Astrocyte (in vitro differentiated cells and primary cell): ENCODE data around the gene THRAP3. TPM values are rescaled to one million over a fixed set of nuclear protein-coding genes. Genes with fewer than 3 reads are reported as not detected.

Source experiments
- DNase-seq: peaks from one replicate; pipeline ENCODE4 v3.0.0-alpha.2; 2010; ENCODE audit warnings: low read depth
- FAIRE-seq: peaks from 2 replicates; lab custom pipeline; 2011; peaks lifted over from hg19 to GRCh38; lab: Jason Lieb, UNC
- H2AFZ ChIP-seq: 2 replicates; pipeline ENCODE4 v1.6.0; 2012; ENCODE audit warnings: low read depth, low read length, inconsistent platforms
- H3K27ac ChIP-seq: 2 replicates; pipeline ENCODE4 v1.5.1; 2011; ENCODE audit warnings: low read depth, low read length, inconsistent platforms
- H3K27me3 ChIP-seq: 2 replicates; pipeline ENCODE4 v1.6.0; 2011; ENCODE audit warnings: low read length, inconsistent platforms; ENCODE audit not compliant: insufficient read depth
- H3K36me3 ChIP-seq: 2 replicates; pipeline ENCODE4 v1.5.1; 2011; ENCODE audit warnings: low read length, inconsistent platforms; ENCODE audit not compliant: insufficient read depth
- H3K4me1 ChIP-seq: 2 replicates; pipeline ENCODE4 v1.5.1; 2011; ENCODE audit warnings: low read length, inconsistent platforms; ENCODE audit not compliant: insufficient read depth
- H3K4me2 ChIP-seq: 2 replicates; pipeline ENCODE4 v1.6.0; 2012; ENCODE audit warnings: low read length, inconsistent platforms
- H3K4me3 ChIP-seq: 2 replicates; pipeline ENCODE4 v1.5.1; 2011; ENCODE audit warnings: low read depth, mild to moderate bottlenecking, low read length, inconsistent platforms; ENCODE audit not compliant: insufficient read depth
- H3K79me2 ChIP-seq: 2 replicates; pipeline ENCODE4 v1.6.0; 2012; ENCODE audit warnings: mild to moderate bottlenecking, low read length, inconsistent platforms; ENCODE audit not compliant: insufficient read depth
- H3K9ac ChIP-seq: 2 replicates; pipeline ENCODE4 v1.6.0; 2012; ENCODE audit warnings: mild to moderate bottlenecking, low read length, inconsistent platforms
- H3K9me3 ChIP-seq: 2 replicates; pipeline ENCODE4 v1.5.1; 2012; ENCODE audit warnings: low read depth, mild to moderate bottlenecking, low read length, inconsistent platforms; ENCODE audit not compliant: insufficient read depth
- H4K20me1 ChIP-seq: 2 replicates; pipeline ENCODE4 v1.6.0; 2012; ENCODE audit warnings: low read length, inconsistent platforms; ENCODE audit not compliant: insufficient read depth
- H3K27ac Mint-ChIP-seq: one replicate; pipeline ENCODE4 v1.8.0; 2021; ENCODE audit warnings: mild to moderate bottlenecking, mixed read lengths; ENCODE audit not compliant: unreplicated experiment
- H3K27me3 Mint-ChIP-seq: one replicate; pipeline ENCODE4 v1.8.0; 2021; ENCODE audit warnings: low read depth, mixed read lengths; ENCODE audit not compliant: unreplicated experiment
- H3K36me3 Mint-ChIP-seq: one replicate; pipeline ENCODE4 v1.8.0; 2021; ENCODE audit warnings: low read depth, mixed read lengths; ENCODE audit not compliant: unreplicated experiment
- H3K4me1 Mint-ChIP-seq: one replicate; pipeline ENCODE4 v1.8.0; 2021; ENCODE audit warnings: low read depth, mixed read lengths; ENCODE audit not compliant: unreplicated experiment
- H3K4me3 Mint-ChIP-seq: one replicate; pipeline ENCODE4 v1.8.0; 2021; ENCODE audit warnings: mild to moderate bottlenecking, moderate library complexity, mixed read lengths; ENCODE audit not compliant: unreplicated experiment
- H3K9me3 Mint-ChIP-seq: one replicate; pipeline ENCODE4 v1.8.0; 2021; ENCODE audit warnings: mild to moderate bottlenecking, mixed read lengths; ENCODE audit not compliant: unreplicated experiment
- EZH2 ChIP-seq: IDR thresholded peaks from 2 replicates; pipeline ENCODE4 v1.6.1; 2012; ENCODE audit warnings: mild to moderate bottlenecking, low read length, inconsistent platforms; ENCODE audit not compliant: insufficient read depth
- total RNA-seq: library from RNA; stranded (reverse); gene quantifications from 2 replicates; pipeline ENCODE4 v1.2.1, GENCODE V29; 2021
- TF ChIP-seq, protein P1 (sequence below): IDR thresholded peaks from 2 replicates; pipeline ENCODE4 v1.5.1; 2011; ENCODE audit warnings: low read depth, mild to moderate bottlenecking, inconsistent platforms, low read length, moderate library complexity; ENCODE audit not compliant: insufficient read depth

Gene THRAP3
- total RNA-seq, 1 donor from 2014 or later: 109 TPM

DNA sequence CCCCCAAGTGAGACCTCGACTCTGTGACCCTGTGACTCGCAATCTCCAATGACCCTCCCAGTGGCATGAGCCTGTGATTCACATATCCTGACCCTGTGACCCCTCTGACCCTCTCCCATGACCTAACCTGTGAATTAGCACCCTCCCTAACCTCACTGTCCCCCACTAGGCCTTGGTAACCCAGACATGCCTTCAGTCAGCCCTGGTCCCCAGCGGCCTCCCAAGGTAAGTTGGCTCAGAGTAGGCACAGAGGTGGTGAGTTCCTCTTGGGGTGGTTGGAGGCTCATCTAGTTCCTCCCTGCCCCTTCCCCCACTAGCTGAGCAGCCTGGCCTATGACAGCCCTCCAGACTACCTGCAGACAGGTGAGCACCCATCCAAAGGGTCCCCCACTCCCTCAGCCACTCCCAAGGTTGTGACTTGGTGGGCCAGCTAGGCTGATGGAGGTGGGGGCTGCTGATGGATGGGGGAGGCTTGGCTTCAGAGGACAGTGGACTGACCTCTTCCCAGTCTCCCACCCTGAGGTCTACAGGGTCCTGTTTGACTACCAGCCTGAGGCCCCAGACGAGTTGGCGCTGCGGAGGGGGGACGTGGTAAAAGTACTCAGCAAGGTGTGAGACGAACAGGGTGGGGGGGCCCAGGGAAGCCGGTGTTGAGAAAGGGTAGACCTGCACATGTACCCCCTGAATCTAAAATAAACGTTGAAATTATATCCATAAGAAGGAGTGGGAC is 83.5 kb downstream of the THRAP3 start:
- H3K9ac ChIP-seq: peak overlapping the region; percentile 81
- DNase-seq: no peak
- H3K27ac ChIP-seq: no peak overlapping the region

DNA sequence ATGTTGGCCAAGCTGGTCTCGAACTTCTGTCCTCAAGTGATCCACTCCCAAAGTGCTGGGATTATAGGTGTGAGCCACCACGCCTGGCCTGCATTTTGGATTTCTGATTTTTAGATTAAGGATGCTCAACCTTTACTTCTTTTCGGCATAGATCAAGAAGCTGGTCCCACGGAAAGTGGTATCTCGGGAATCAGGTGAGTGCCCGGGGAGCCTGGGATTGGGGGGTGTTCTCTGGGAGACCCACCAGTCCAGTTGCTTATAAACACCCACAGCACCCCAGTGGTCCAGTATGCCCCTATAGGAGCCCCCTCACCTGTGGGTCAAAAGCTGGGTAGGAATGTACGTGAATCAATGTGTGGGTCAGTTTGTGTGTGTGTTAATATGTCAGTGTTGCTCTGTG is 85.2 kb downstream of the THRAP3 start:
- TF ChIP-seq, protein P1, sequence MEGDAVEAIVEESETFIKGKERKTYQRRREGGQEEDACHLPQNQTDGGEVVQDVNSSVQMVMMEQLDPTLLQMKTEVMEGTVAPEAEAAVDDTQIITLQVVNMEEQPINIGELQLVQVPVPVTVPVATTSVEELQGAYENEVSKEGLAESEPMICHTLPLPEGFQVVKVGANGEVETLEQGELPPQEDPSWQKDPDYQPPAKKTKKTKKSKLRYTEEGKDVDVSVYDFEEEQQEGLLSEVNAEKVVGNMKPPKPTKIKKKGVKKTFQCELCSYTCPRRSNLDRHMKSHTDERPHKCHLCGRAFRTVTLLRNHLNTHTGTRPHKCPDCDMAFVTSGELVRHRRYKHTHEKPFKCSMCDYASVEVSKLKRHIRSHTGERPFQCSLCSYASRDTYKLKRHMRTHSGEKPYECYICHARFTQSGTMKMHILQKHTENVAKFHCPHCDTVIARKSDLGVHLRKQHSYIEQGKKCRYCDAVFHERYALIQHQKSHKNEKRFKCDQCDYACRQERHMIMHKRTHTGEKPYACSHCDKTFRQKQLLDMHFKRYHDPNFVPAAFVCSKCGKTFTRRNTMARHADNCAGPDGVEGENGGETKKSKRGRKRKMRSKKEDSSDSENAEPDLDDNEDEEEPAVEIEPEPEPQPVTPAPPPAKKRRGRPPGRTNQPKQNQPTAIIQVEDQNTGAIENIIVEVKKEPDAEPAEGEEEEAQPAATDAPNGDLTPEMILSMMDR: no peak
- TF ChIP-seq EZH2: no peak
- Histone ChIP-seq H3K79me2 (peaks cover 6% of the 10 kb centered on the region), H2AFZ (no peak overlapping the region), H3K4me2 (no peak overlapping the region), H3K4me1 (peaks cover 18% of the 10 kb centered on the region), H3K9me3 (no peaks in the 10 kb centered on the region), H3K36me3 (no peaks in the 10 kb centered on the region), H3K27me3 (no peaks in the 10 kb centered on the region), H4K20me1 (peaks cover 13% of the 10 kb centered on the region), H3K4me3 (no peak overlapping the region), H3K9ac (no peak overlapping the region), H3K27ac (no peak overlapping the region)
- Mint-ChIP-seq H3K9me3 (no peaks in the 10 kb centered on the region), H3K27me3 (no peaks in the 10 kb centered on the region), H3K27ac (no peak overlapping the region), H3K4me3 (peak overlapping the region; percentile 74), H3K36me3 (peaks cover 26% of the 10 kb centered on the region), H3K4me1 (peaks cover 11% of the 10 kb centered on the region)
- DNase-seq (no peak), FAIRE-seq (no peak)

More for the DNA sequence above, 83.5 kb downstream of the THRAP3 start:
- Histone ChIP-seq H4K20me1 (peaks cover 24% of the 10 kb centered on the region), H3K79me2 (peaks cover 6% of the 10 kb centered on the region), H3K36me3 (peaks cover 8% of the 10 kb centered on the region), H2AFZ (peak overlapping the region; percentile 73), H3K4me2 (peak overlapping the region; percentile 99), H3K4me3 (peak overlapping the region; percentile 66), H3K9me3 (no peaks in the 10 kb centered on the region), H3K4me1 (peaks cover 18% of the 10 kb centered on the region), H3K27me3 (no peaks in the 10 kb centered on the region)
- TF ChIP-seq, protein P1: no peak
- no peak for TF ChIP-seq EZH2
- Mint-ChIP-seq H3K27ac (peak overlapping the region; percentile 99), H3K9me3 (no peaks in the 10 kb centered on the region), H3K36me3 (peaks cover 31% of the 10 kb centered on the region), H3K4me3 (peak overlapping the region; percentile 90), H3K27me3 (no peaks in the 10 kb centered on the region), H3K4me1 (peaks cover 16% of the 10 kb centered on the region)
- FAIRE-seq: no peak

- Histone ChIP-seq H3K4me2 (peak overlapping the region; percentile 95), H3K4me3 (peak overlapping the region; percentile 1), H3K79me2 (peaks cover 23% of the 10 kb centered on the region), H3K27ac (peak overlapping the region; percentile 56), H3K9ac (peak overlapping the region; percentile 87), H3K36me3 (no peaks in the 10 kb centered on the region), H3K9me3 (no peaks in the 10 kb centered on the region), H3K4me1 (peaks cover 31% of the 10 kb centered on the region), H4K20me1 (peaks cover 9% of the 10 kb centered on the region), H3K27me3 (no peaks in the 10 kb centered on the region), H2AFZ (no peak overlapping the region)
- Mint-ChIP-seq H3K27ac (peak overlapping the region; percentile 4), H3K4me1 (peaks cover 9% of the 10 kb centered on the region), H3K27me3 (no peaks in the 10 kb centered on the region), H3K4me3 (peak overlapping the region; percentile 17), H3K36me3 (peaks cover 14% of the 10 kb centered on the region), H3K9me3 (peaks cover 4% of the 10 kb centered on the region)
- TF ChIP-seq, protein P1: no peak
- TF ChIP-seq EZH2: no peak
- FAIRE-seq (no peak), DNase-seq (no peak)
Observed at GRCh38 chr1:36320291-36320761, 96.1 kb downstream of the THRAP3 start.
